Fibroblast of lung (primary cell): ENCODE data around the gene TAT. TPM values are rescaled to one million over a fixed set of nuclear protein-coding genes. Genes with fewer than 3 reads are reported as not detected.
"Not testable (repeated sequence)": the region's sequence is repeated elsewhere in the genome, so short reads cannot be mapped to it uniquely, and the experiment has no call there.

Experiments used
- DNase-seq, 2 donors: peaks; one replicate each; pipeline versions ENCODE4 v3.0.0 to v3.0.0-alpha.2; 2010; ENCODE audit warnings: low read depth in 2 of 2
- H2AFZ ChIP-seq: 2 replicates; pipeline ENCODE4 v1.5.1; 2012; ENCODE audit warnings: low read length, control low read depth, inconsistent platforms
- H3K27ac ChIP-seq: 2 replicates; pipeline ENCODE4 v1.5.1; 2011; ENCODE audit warnings: low read length, control low read depth; ENCODE audit not compliant: insufficient read depth
- H3K27me3 ChIP-seq: 2 replicates; pipeline ENCODE4 v1.5.1; 2011; ENCODE audit warnings: mild to moderate bottlenecking, low read length; ENCODE audit not compliant: control insufficient read depth, insufficient read depth
- H3K36me3 ChIP-seq: 2 replicates; pipeline ENCODE4 v1.5.1; 2011; ENCODE audit warnings: low read length; ENCODE audit not compliant: control insufficient read depth, insufficient read depth
- H3K4me1 ChIP-seq: 2 replicates; pipeline ENCODE4 v1.5.1; 2011; ENCODE audit warnings: low read length; ENCODE audit not compliant: control insufficient read depth, insufficient read depth; ENCODE audit errors: extremely low read depth
- H3K4me2 ChIP-seq: 2 replicates; pipeline ENCODE4 v1.5.1; 2011; ENCODE audit warnings: low read length, control low read depth; ENCODE audit not compliant: insufficient read depth; ENCODE audit errors: extremely low read depth
- H3K4me3 ChIP-seq, 4 experiments: fragments of 200-600 bp in 1 of 4; sonication (generic) in 1 of 4; replicated peaks in 1 of 4; 2 replicates each; pipeline ENCODE4 v1.5.1; 2011 to 2016; ENCODE audit warnings: low read length in 4 of 4, low read depth in 3 of 4, mild to moderate bottlenecking in 3 of 4, control low read depth in 2 of 4, inconsistent platforms in 1 of 4, mixed read lengths in 1 of 4; ENCODE audit not compliant: insufficient read depth in 1 of 4; ENCODE audit errors: control extremely low read depth in 1 of 4
- H3K79me2 ChIP-seq: 2 replicates; pipeline ENCODE4 v1.5.1; 2012; ENCODE audit warnings: mild to moderate bottlenecking, low read length, inconsistent platforms; ENCODE audit not compliant: control insufficient read depth, insufficient read depth
- H3K9ac ChIP-seq: 2 replicates; pipeline ENCODE4 v1.5.1; 2011; ENCODE audit warnings: mild to moderate bottlenecking, low read length, control low read depth; ENCODE audit not compliant: insufficient read depth
- H3K9me3 ChIP-seq: 2 replicates; pipeline ENCODE4 v1.5.1; 2012; ENCODE audit warnings: low read depth, low read length; ENCODE audit not compliant: control insufficient read depth, insufficient read depth
- H4K20me1 ChIP-seq: 2 replicates; pipeline ENCODE4 v1.5.1; 2011; ENCODE audit warnings: low read length; ENCODE audit not compliant: control insufficient read depth, insufficient read depth; ENCODE audit errors: extremely low read depth
- CTCF ChIP-seq, 2 donors: IDR thresholded peaks in 1 of 2; conservative IDR thresholded peaks in 1 of 2; 1 replicate in 1 of 2; 2 replicates in 1 of 2; pipeline ENCODE4 v1.5.1; 2011 to 2012; ENCODE audit warnings: low read length in 2 of 2, control low read depth in 1 of 2, inconsistent platforms in 1 of 2, low read depth in 1 of 2, mild to moderate bottlenecking in 1 of 2
- EZH2 ChIP-seq: IDR thresholded peaks from 2 replicates; pipeline ENCODE4 v1.5.1; 2012; ENCODE audit warnings: low read length, control low read depth, mild to moderate bottlenecking; ENCODE audit errors: missing control alignments
- polyA plus RNA-seq, 2 donors: library from polyadenylated mRNA; depleted of rRNA in 1 of 2; stranded (reverse) in 1 of 2; unstranded in 1 of 2; fragments of >200 nt; gene quantifications; 2 replicates each; pipeline ENCODE4 v1.2.1, GENCODE V29; 2011 to 2012; ENCODE audit warnings: missing spikeins in 1 of 2
- total RNA-seq: library from RNA; depleted of rRNA; stranded (reverse); fragments of >200 nt; gene quantifications from 2 replicates; pipeline ENCODE4 v1.2.1, GENCODE V29; 2014

The TAT gene
- total and polyA plus RNA-seq, 2 donors (not counting 1 experiment from before 2014, with no cell fraction given) = not detected

- not testable (repeated sequence) for DNase-seq, H3K27me3 ChIP-seq, H2AFZ ChIP-seq, H3K27ac ChIP-seq, H3K9ac ChIP-seq, H3K79me2 ChIP-seq, H3K9me3 ChIP-seq, H3K4me3 ChIP-seq, H3K4me1 ChIP-seq, H4K20me1 ChIP-seq, H3K36me3 ChIP-seq, H3K4me2 ChIP-seq
Measured at GRCh38 chr16:71589334-71589733, 12.4 kb upstream of the TAT start.

GRCh38 chr16:71585318-71585703 lies 8.4 kb upstream of the TAT start:
- no peak overlapping the region for H2AFZ ChIP-seq
- DNase-seq = no peak
- H3K4me1 ChIP-seq = no peaks in the 10 kb centered on the region
- H3K27me3 ChIP-seq = no peaks in the 10 kb centered on the region
- H3K27ac ChIP-seq = no peak overlapping the region
- H3K79me2 ChIP-seq = no peaks in the 10 kb centered on the region
- H3K4me3 ChIP-seq = no peak overlapping the region
- no peaks in the 10 kb centered on the region for H3K9me3 ChIP-seq
- no peak for TF ChIP-seq CTCF (conservative IDR thresholded peaks at IDR 0.05 in 1 of 2, IDR thresholded peaks at IDR 0.05 in 1 of 2; ENCODE audit: low read depth in 1 of 2, low read length in 2 of 2)
- TF ChIP-seq EZH2 = no peak
- no peaks in the 10 kb centered on the region for H4K20me1 ChIP-seq
- H3K4me2 ChIP-seq = no peak overlapping the region
- H3K9ac ChIP-seq = no peak overlapping the region
- no peaks in the 10 kb centered on the region for H3K36me3 ChIP-seq

- no peak for DNase-seq
Measured at GRCh38 chr16:71584543-71585317, 7.8 kb upstream of the TAT start.

GRCh38 chr16:71582553-71582848 lies 5.6 kb upstream of the TAT start:
- H2AFZ ChIP-seq, H3K4me3 ChIP-seq, H3K36me3 ChIP-seq, DNase-seq, H4K20me1 ChIP-seq, H3K79me2 ChIP-seq, H3K4me2 ChIP-seq, H3K9me3 ChIP-seq, H3K27me3 ChIP-seq, H3K9ac ChIP-seq, H3K4me1 ChIP-seq, H3K27ac ChIP-seq: not testable (repeated sequence)

More at GRCh38 chr16:71584543-71585317, 7.8 kb upstream of the TAT start:
- H3K4me2 ChIP-seq = no peak overlapping the region
- no peaks in the 10 kb centered on the region for H4K20me1 ChIP-seq
- H3K4me3 ChIP-seq = no peak overlapping the region
- H3K27me3 ChIP-seq = no peaks in the 10 kb centered on the region
- TF ChIP-seq CTCF (conservative IDR thresholded peaks at IDR 0.05 in 1 of 2, IDR thresholded peaks at IDR 0.05 in 1 of 2; ENCODE audit: low read depth in 1 of 2, low read length in 2 of 2) = no peak
- no peak for TF ChIP-seq EZH2
- H3K79me2 ChIP-seq = no peaks in the 10 kb centered on the region
- H3K36me3 ChIP-seq = no peaks in the 10 kb centered on the region
- H2AFZ ChIP-seq = no peak overlapping the region
- no peaks in the 10 kb centered on the region for H3K4me1 ChIP-seq
- no peak overlapping the region for H3K9ac ChIP-seq
- H3K27ac ChIP-seq = no peak overlapping the region
- H3K9me3 ChIP-seq = no peaks in the 10 kb centered on the region
